ENCODE results near the gene ZNF764. TPM values are rescaled to one million over a fixed set of nuclear protein-coding genes. Genes with fewer than 3 reads are reported as not detected.
A peak's percentile ranks its signal among the peaks of the same experiment; 100 is the strongest.

The ZNF764 gene
- total RNA-seq, 2 donors from 2014 or later: 19.0 TPM

GRCh38 chr16:30554557-30555314 is 3.4 kb downstream of the ZNF764 start:
- H3K4me1 Mint-ChIP-seq: peaks cover 18% of the 10 kb centered on the region
- Histone ChIP-seq H3K36me3 (ENCODE audit: control insufficient read depth, insufficient read depth, low read length) (peaks cover 33% of the 10 kb centered on the region), H3K9me3 (ENCODE audit: control insufficient read depth, low read length) (no peaks in the 10 kb centered on the region), H3K4me3 (ENCODE audit: low read length) (no peak overlapping the region), H3K27me3 (ENCODE audit: control insufficient read depth, insufficient read depth, low read length, poor library complexity, severe bottlenecking) (no peaks in the 10 kb centered on the region), H3K27ac (ENCODE audit: low read depth, low read length) (no peak overlapping the region), H3K9ac (ENCODE audit: extremely low read depth, low read length, poor library complexity, severe bottlenecking) (no peak overlapping the region), H3K4me1 (ENCODE audit: control insufficient read depth, insufficient read depth, low read length) (peaks cover 10% of the 10 kb centered on the region)
- TF ChIP-seq, protein P1, sequence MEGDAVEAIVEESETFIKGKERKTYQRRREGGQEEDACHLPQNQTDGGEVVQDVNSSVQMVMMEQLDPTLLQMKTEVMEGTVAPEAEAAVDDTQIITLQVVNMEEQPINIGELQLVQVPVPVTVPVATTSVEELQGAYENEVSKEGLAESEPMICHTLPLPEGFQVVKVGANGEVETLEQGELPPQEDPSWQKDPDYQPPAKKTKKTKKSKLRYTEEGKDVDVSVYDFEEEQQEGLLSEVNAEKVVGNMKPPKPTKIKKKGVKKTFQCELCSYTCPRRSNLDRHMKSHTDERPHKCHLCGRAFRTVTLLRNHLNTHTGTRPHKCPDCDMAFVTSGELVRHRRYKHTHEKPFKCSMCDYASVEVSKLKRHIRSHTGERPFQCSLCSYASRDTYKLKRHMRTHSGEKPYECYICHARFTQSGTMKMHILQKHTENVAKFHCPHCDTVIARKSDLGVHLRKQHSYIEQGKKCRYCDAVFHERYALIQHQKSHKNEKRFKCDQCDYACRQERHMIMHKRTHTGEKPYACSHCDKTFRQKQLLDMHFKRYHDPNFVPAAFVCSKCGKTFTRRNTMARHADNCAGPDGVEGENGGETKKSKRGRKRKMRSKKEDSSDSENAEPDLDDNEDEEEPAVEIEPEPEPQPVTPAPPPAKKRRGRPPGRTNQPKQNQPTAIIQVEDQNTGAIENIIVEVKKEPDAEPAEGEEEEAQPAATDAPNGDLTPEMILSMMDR (conservative IDR thresholded peaks at IDR 0.05): no peak
- no peaks in the 10 kb centered on the region for H3K9me3 Mint-ChIP-seq
- WGBS, 2 experiments (ENCODE audit: insufficient coverage in 1 of 2, insufficient read length in 1 of 2): 92 to 97% methylated on average over 14 to 18 of the region's 18 CpGs
- H3K27ac Mint-ChIP-seq: peak overlapping the region; percentile 50
- H3K4me3 Mint-ChIP-seq: no peak overlapping the region
- H3K27me3 Mint-ChIP-seq (ENCODE audit: insufficient read depth): no peaks in the 10 kb centered on the region
- no peak for DNase-seq
- H3K36me3 Mint-ChIP-seq (ENCODE audit: low read depth): peaks cover 35% of the 10 kb centered on the region

- peaks cover 28% of the 10 kb centered on the region for H3K4me1 Mint-ChIP-seq
- TF ChIP-seq, protein P1 (conservative IDR thresholded peaks at IDR 0.05): no peak
- H3K36me3 Mint-ChIP-seq (ENCODE audit: low read depth): peaks cover 35% of the 10 kb centered on the region
- peaks cover 10% of the 10 kb centered on the region for H3K4me1 ChIP-seq (ENCODE audit: control insufficient read depth, insufficient read depth, low read length)
- WGBS, 2 experiments (ENCODE audit: insufficient coverage in 1 of 2, insufficient read length in 1 of 2): 98 to 100% methylated on average over 1 to 2 of the region's 2 CpGs
- H3K27me3 ChIP-seq (ENCODE audit: control insufficient read depth, insufficient read depth, low read length, poor library complexity, severe bottlenecking): no peaks in the 10 kb centered on the region
- peak overlapping the region; percentile 18 for H3K27ac Mint-ChIP-seq
- DNase-seq: no peak
- no peaks in the 10 kb centered on the region for H3K9me3 ChIP-seq (ENCODE audit: control insufficient read depth, low read length)
- peaks cover 33% of the 10 kb centered on the region for H3K36me3 ChIP-seq (ENCODE audit: control insufficient read depth, insufficient read depth, low read length)
- no peaks in the 10 kb centered on the region for H3K27me3 Mint-ChIP-seq (ENCODE audit: insufficient read depth)
- H3K9ac ChIP-seq (ENCODE audit: extremely low read depth, low read length, poor library complexity, severe bottlenecking): no peak overlapping the region
- H3K4me3 ChIP-seq (ENCODE audit: low read length): no peak overlapping the region
- H3K9me3 Mint-ChIP-seq: peaks cover 4% of the 10 kb centered on the region
- no peak overlapping the region for H3K27ac ChIP-seq (ENCODE audit: low read depth, low read length)
- no peak overlapping the region for H3K4me3 Mint-ChIP-seq
These were observed 4.7 kb downstream of the ZNF764 start for GRCh38 chr16:30553393-30553899.

DNA sequence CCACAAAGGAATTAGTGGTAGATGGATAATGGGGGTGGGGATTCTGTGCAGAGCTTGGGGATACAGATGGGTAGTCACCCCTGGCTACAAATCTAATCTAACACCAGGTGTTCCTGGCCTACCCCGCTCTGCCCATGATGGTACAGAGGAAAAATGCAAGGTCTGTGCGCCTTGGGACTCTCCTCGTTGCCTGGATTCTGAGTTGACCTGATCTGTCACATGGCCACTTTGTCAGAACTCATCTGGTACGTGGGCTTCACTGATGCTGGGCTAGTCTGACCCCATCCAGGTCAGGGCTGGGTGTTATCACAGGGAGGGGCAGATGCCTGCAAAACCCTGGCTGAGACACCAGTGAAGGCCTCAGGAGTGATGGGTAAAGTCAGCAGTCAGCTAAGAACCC is 5.2 kb downstream of the ZNF764 start:
- no peaks in the 10 kb centered on the region for H3K27me3 Mint-ChIP-seq (ENCODE audit: insufficient read depth)
- H3K9ac ChIP-seq (ENCODE audit: extremely low read depth, low read length, poor library complexity, severe bottlenecking): no peak overlapping the region
- H3K27ac ChIP-seq (ENCODE audit: low read depth, low read length): no peak overlapping the region
- H3K4me3 Mint-ChIP-seq: no peak overlapping the region
- peaks cover 9% of the 10 kb centered on the region for H3K9me3 Mint-ChIP-seq
- TF ChIP-seq, protein P1 (conservative IDR thresholded peaks at IDR 0.05): no peak
- DNase-seq: no peak
- H3K36me3 Mint-ChIP-seq (ENCODE audit: low read depth): peaks cover 35% of the 10 kb centered on the region
- 93 to 95% methylated on average over 3 to 4 of the region's 4 CpGs for WGBS, 2 experiments (ENCODE audit: insufficient coverage in 1 of 2, insufficient read length in 1 of 2)
- H3K4me3 ChIP-seq (ENCODE audit: low read length): no peak overlapping the region
- H3K9me3 ChIP-seq (ENCODE audit: control insufficient read depth, low read length): peaks cover 4% of the 10 kb centered on the region
- no peaks in the 10 kb centered on the region for H3K27me3 ChIP-seq (ENCODE audit: control insufficient read depth, insufficient read depth, low read length, poor library complexity, severe bottlenecking)
- H3K4me1 ChIP-seq (ENCODE audit: control insufficient read depth, insufficient read depth, low read length): peaks cover 10% of the 10 kb centered on the region
- peaks cover 31% of the 10 kb centered on the region for H3K4me1 Mint-ChIP-seq
- H3K27ac Mint-ChIP-seq: peak overlapping the region; percentile 18
- H3K36me3 ChIP-seq (ENCODE audit: control insufficient read depth, insufficient read depth, low read length): peaks cover 33% of the 10 kb centered on the region

All from endodermal cell (in vitro differentiated cells).